ENCODE results near the gene XRRA1.

- TF ChIP-seq, protein P1, sequence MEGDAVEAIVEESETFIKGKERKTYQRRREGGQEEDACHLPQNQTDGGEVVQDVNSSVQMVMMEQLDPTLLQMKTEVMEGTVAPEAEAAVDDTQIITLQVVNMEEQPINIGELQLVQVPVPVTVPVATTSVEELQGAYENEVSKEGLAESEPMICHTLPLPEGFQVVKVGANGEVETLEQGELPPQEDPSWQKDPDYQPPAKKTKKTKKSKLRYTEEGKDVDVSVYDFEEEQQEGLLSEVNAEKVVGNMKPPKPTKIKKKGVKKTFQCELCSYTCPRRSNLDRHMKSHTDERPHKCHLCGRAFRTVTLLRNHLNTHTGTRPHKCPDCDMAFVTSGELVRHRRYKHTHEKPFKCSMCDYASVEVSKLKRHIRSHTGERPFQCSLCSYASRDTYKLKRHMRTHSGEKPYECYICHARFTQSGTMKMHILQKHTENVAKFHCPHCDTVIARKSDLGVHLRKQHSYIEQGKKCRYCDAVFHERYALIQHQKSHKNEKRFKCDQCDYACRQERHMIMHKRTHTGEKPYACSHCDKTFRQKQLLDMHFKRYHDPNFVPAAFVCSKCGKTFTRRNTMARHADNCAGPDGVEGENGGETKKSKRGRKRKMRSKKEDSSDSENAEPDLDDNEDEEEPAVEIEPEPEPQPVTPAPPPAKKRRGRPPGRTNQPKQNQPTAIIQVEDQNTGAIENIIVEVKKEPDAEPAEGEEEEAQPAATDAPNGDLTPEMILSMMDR (IDR thresholded peaks at IDR 0.05 in 2 of 3, conservative IDR thresholded peaks at IDR 0.05 in 1 of 3; ENCODE audit: borderline replicate concordance in 1 of 3, insufficient read depth in 1 of 3, low read depth in 2 of 3, low read length in 2 of 3) = no peak
- TF ChIP-seq EZH2phosphoT487 (IDR thresholded peaks at IDR 0.05; ENCODE audit: borderline replicate concordance) (no peak), EZH2 (IDR thresholded peaks at IDR 0.05) (no peak), POLR2A (IDR thresholded peaks at IDR 0.05; ENCODE audit: borderline replicate concordance, extremely low read depth, insufficient read depth, insufficient read length) (no peak), POLR2AphosphoS5 (IDR thresholded peaks at IDR 0.05; ENCODE audit: low read depth, low read length) (no peak), TCF7L2 (IDR thresholded peaks at IDR 0.05; ENCODE audit: borderline replicate concordance, extremely low read depth, insufficient read depth, insufficient read length) (no peak), SP1 (IDR thresholded peaks at IDR 0.05; ENCODE audit: low read depth) (no peak), ZNF274 (IDR thresholded peaks at IDR 0.05; ENCODE audit: low read depth, low read length) (no peak), JUND (IDR thresholded peaks at IDR 0.05) (no peak), RAD21 (IDR thresholded peaks at IDR 0.05; ENCODE audit: low read depth) (no peak)
- TF ChIP-seq, protein P2, sequence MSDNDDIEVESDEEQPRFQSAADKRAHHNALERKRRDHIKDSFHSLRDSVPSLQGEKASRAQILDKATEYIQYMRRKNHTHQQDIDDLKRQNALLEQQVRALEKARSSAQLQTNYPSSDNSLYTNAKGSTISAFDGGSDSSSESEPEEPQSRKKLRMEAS (IDR thresholded peaks at IDR 0.05) = no peak
Observed at GRCh38 chr11:74822170-74822569, 126.7 kb downstream of the XRRA1 start.
